ENCODE data around the gene CACFD1.

The CACFD1 gene

GRCh38 chr9:133494636-133495326, 35.0 kb downstream of the CACFD1 start:
- no CpG with 5 or more reads among the region's 24 CpGs for whole genome bisulfite sequencing, 2 donors (ENCODE audit: extremely low coverage in 2 of 2, insufficient read length in 2 of 2, insufficient replicate concordance in 1 of 2)
- Histone ChIP-seq H3K9ac (ENCODE audit: low read depth, low read length, poor library complexity) (peak overlapping the region; percentile 70), H3K4ac (ENCODE audit: low read length) (no peak overlapping the region), H2BK120ac (ENCODE audit: low read depth, low read length) (no peak overlapping the region), H3K36me3 (replicated peaks in 1 of 2; ENCODE audit: control insufficient read depth in 2 of 2, insufficient read depth in 2 of 2, low read length in 2 of 2) (peaks cover 0 to 8% of the 10 kb centered on the region in 2 donors), H2AK5ac (ENCODE audit: low read depth, low read length) (peak overlapping the region; percentile 89), H4K91ac (ENCODE audit: low read depth, low read length, poor library complexity) (no peak overlapping the region), H4K8ac (ENCODE audit: low read depth, low read length) (no peak overlapping the region), H3K4me3 (ENCODE audit: low read length in 2 of 2) (no peak overlapping the region), H3K23ac (ENCODE audit: low read depth, low read length, poor library complexity) (peak overlapping the region; percentile 65), H3K18ac (ENCODE audit: low read length) (no peak overlapping the region), H2BK12ac (ENCODE audit: low read length) (no peak overlapping the region), H2BK15ac (ENCODE audit: low read length) (no peak overlapping the region), H2AFZ (ENCODE audit: low read length) (no peak overlapping the region), H3K14ac (ENCODE audit: low read length) (no peak overlapping the region), H2BK5ac (ENCODE audit: low read length) (peak overlapping the region; percentile 53), H3K27me3 (ENCODE audit: control insufficient read depth in 3 of 3, insufficient read depth in 3 of 3, low read depth in 1 of 3, low read length in 3 of 3) (peaks cover 0 to 47% (median 11%) of the 10 kb centered on the region in 3 experiments), H3K79me1 (ENCODE audit: low read depth, low read length) (no peaks in the 10 kb centered on the region), H3K4me2 (ENCODE audit: insufficient read depth, low read length, poor library complexity, severe bottlenecking) (no peak overlapping the region), H3K27ac (replicated peaks; ENCODE audit: low read length) (no peak overlapping the region), H3K4me1 (ENCODE audit: control insufficient read depth in 2 of 2, insufficient read depth in 1 of 2, low read depth in 1 of 2, low read length in 2 of 2) (peaks cover 14 to 20% of the 10 kb centered on the region in 2 donors), H3K9me3 (replicated peaks in 1 of 2; ENCODE audit: control insufficient read depth in 2 of 2, insufficient read depth in 1 of 2, low read depth in 1 of 2, low read length in 2 of 2) (peaks cover 0 to 12% of the 10 kb centered on the region in 2 donors)
- no peak for DNase-seq (ENCODE audit: low spot score)

- WGBS, 2 donors (ENCODE audit: extremely low coverage in 2 of 2, insufficient read length in 2 of 2, insufficient replicate concordance in 1 of 2), result 100% methylated on average over 4 of the region's 24 CpGs; no CpG with 5 or more reads in 1 of the 2 donors
- no peak overlapping the region for H2BK15ac ChIP-seq (ENCODE audit: low read length)
- H4K91ac ChIP-seq (ENCODE audit: low read depth, low read length, poor library complexity), result peak overlapping the region; percentile 61
- no peak for DNase-seq (ENCODE audit: low spot score)
- H3K14ac ChIP-seq (ENCODE audit: low read length), result peak overlapping the region; percentile 72
- H2AK5ac ChIP-seq (ENCODE audit: low read depth, low read length), result peak overlapping the region; percentile 33
- H3K4ac ChIP-seq (ENCODE audit: low read length), result no peak overlapping the region
- peak overlapping the region; percentile 33 for H4K8ac ChIP-seq (ENCODE audit: low read depth, low read length)
- no peak overlapping the region for H2AFZ ChIP-seq (ENCODE audit: low read length)
- no peak overlapping the region for H2BK120ac ChIP-seq (ENCODE audit: low read depth, low read length)
- H2BK5ac ChIP-seq (ENCODE audit: low read length), result no peak overlapping the region
- peaks cover 18 to 20% of the 10 kb centered on the region in 2 donors for H3K4me1 ChIP-seq (ENCODE audit: control insufficient read depth in 2 of 2, insufficient read depth in 1 of 2, low read depth in 1 of 2, low read length in 2 of 2)
- peaks cover 0 to 45% (median 11%) of the 10 kb centered on the region in 3 experiments for H3K27me3 ChIP-seq (ENCODE audit: control insufficient read depth in 3 of 3, insufficient read depth in 3 of 3, low read depth in 1 of 3, low read length in 3 of 3)
- peaks cover 3 to 12% of the 10 kb centered on the region in 2 donors for H3K9me3 ChIP-seq (replicated peaks in 1 of 2; ENCODE audit: control insufficient read depth in 2 of 2, insufficient read depth in 1 of 2, low read depth in 1 of 2, low read length in 2 of 2)
- H3K36me3 ChIP-seq (replicated peaks in 1 of 2; ENCODE audit: control insufficient read depth in 2 of 2, insufficient read depth in 2 of 2, low read length in 2 of 2), result peaks cover 0 to 8% of the 10 kb centered on the region in 2 donors
- peak overlapping the region; percentile 21 for H3K18ac ChIP-seq (ENCODE audit: low read length)
- peak overlapping the region in 1 of 2 donors; percentile 63 for H3K4me3 ChIP-seq (ENCODE audit: low read length in 2 of 2)
- H3K4me2 ChIP-seq (ENCODE audit: insufficient read depth, low read length, poor library complexity, severe bottlenecking), result no peak overlapping the region
- H3K23ac ChIP-seq (ENCODE audit: low read depth, low read length, poor library complexity), result peak overlapping the region; percentile 87
- H3K79me1 ChIP-seq (ENCODE audit: low read depth, low read length), result no peaks in the 10 kb centered on the region
- peak overlapping the region; percentile 24 for H3K9ac ChIP-seq (ENCODE audit: low read depth, low read length, poor library complexity)
- no peak overlapping the region for H3K27ac ChIP-seq (replicated peaks; ENCODE audit: low read length)
- H2BK12ac ChIP-seq (ENCODE audit: low read length), result no peak overlapping the region
Measured at GRCh38 chr9:133495327-133496293, 35.8 kb downstream of the CACFD1 start.

- H2BK12ac ChIP-seq (ENCODE audit: low read length), result peak overlapping the region; percentile 46
- H3K27ac ChIP-seq (replicated peaks; ENCODE audit: low read length), result no peak overlapping the region
- H2AFZ ChIP-seq (ENCODE audit: low read length), result peak overlapping the region; percentile 25
- no peak overlapping the region for H3K4me2 ChIP-seq (ENCODE audit: insufficient read depth, low read length, poor library complexity, severe bottlenecking)
- H4K8ac ChIP-seq (ENCODE audit: low read depth, low read length), result no peak overlapping the region
- H3K14ac ChIP-seq (ENCODE audit: low read length), result peak overlapping the region; percentile 84
- H3K4me1 ChIP-seq (ENCODE audit: control insufficient read depth in 2 of 2, insufficient read depth in 1 of 2, low read depth in 1 of 2, low read length in 2 of 2), result peaks cover 16 to 18% of the 10 kb centered on the region in 2 donors
- WGBS, 2 donors (ENCODE audit: extremely low coverage in 2 of 2, insufficient read length in 2 of 2, insufficient replicate concordance in 1 of 2), result no CpG with 5 or more reads among the region's 35 CpGs
- no peaks in the 10 kb centered on the region for H3K79me1 ChIP-seq (ENCODE audit: low read depth, low read length)
- peaks cover 0 to 38% (median 11%) of the 10 kb centered on the region in 3 experiments for H3K27me3 ChIP-seq (ENCODE audit: control insufficient read depth in 3 of 3, insufficient read depth in 3 of 3, low read depth in 1 of 3, low read length in 3 of 3)
- DNase-seq (ENCODE audit: low spot score), result no peak
- no peak overlapping the region for H3K23ac ChIP-seq (ENCODE audit: low read depth, low read length, poor library complexity)
- H3K9me3 ChIP-seq (replicated peaks in 1 of 2; ENCODE audit: control insufficient read depth in 2 of 2, insufficient read depth in 1 of 2, low read depth in 1 of 2, low read length in 2 of 2), result peaks cover 3 to 12% of the 10 kb centered on the region in 2 donors
- H3K4ac ChIP-seq (ENCODE audit: low read length), result no peak overlapping the region
- H2BK5ac ChIP-seq (ENCODE audit: low read length), result no peak overlapping the region
- no peak overlapping the region for H3K9ac ChIP-seq (ENCODE audit: low read depth, low read length, poor library complexity)
- no peak overlapping the region for H2BK15ac ChIP-seq (ENCODE audit: low read length)
- no peak overlapping the region for H4K91ac ChIP-seq (ENCODE audit: low read depth, low read length, poor library complexity)
- H3K36me3 ChIP-seq (replicated peaks in 1 of 2; ENCODE audit: control insufficient read depth in 2 of 2, insufficient read depth in 2 of 2, low read length in 2 of 2), result peaks cover 0 to 8% of the 10 kb centered on the region in 2 donors
- peak overlapping the region; percentile 53 for H2AK5ac ChIP-seq (ENCODE audit: low read depth, low read length)
- no peak overlapping the region for H3K4me3 ChIP-seq (ENCODE audit: low read length in 2 of 2)
- H3K18ac ChIP-seq (ENCODE audit: low read length), result peak overlapping the region; percentile 16
- no peak overlapping the region for H2BK120ac ChIP-seq (ENCODE audit: low read depth, low read length)
Measured at GRCh38 chr9:133496861-133497842, 37.4 kb downstream of the CACFD1 start.
